HFFc6 (cell line): Measurements from ENCODE around the gene SLC25A25. TPM values are rescaled to one million over a fixed set of nuclear protein-coding genes. Genes with fewer than 3 reads are reported as not detected.

Experiments used
- DNase-seq: peaks from one replicate; pipeline ENCODE4 v3.0.0-alpha.2; 2018
- H3K27ac Mint-ChIP-seq: 2 replicates; pipeline ENCODE4 v1.8.0; 2020; ENCODE audit warnings: mild to moderate bottlenecking, mixed read lengths
- H3K27me3 Mint-ChIP-seq: 2 replicates; pipeline ENCODE4 v1.8.0; 2021; ENCODE audit warnings: mild to moderate bottlenecking, moderate library complexity, mixed read lengths; ENCODE audit not compliant: insufficient read depth
- H3K36me3 Mint-ChIP-seq: 2 replicates; pipeline ENCODE4 v1.8.0; 2021; ENCODE audit warnings: low read depth, mixed read lengths
- H3K4me1 Mint-ChIP-seq: 2 replicates; pipeline ENCODE4 v1.8.0; 2020; ENCODE audit warnings: low read depth, mixed read lengths
- H3K4me3 Mint-ChIP-seq: 2 replicates; pipeline ENCODE4 v1.8.0; 2020; ENCODE audit warnings: mild to moderate bottlenecking, moderate library complexity, mixed read lengths
- H3K9me3 Mint-ChIP-seq: 2 replicates; pipeline ENCODE4 v1.8.0; 2020; ENCODE audit warnings: mild to moderate bottlenecking, mixed read lengths
- CTCF ChIP-seq: fragments of 200-600 bp; sonication (generic); IDR thresholded peaks from 2 replicates; pipeline ENCODE4 v1.5.0; 2021; ENCODE audit warnings: antibody characterized with exemption, mild to moderate bottlenecking
- total RNA-seq, 6 experiments: library from RNA; stranded (reverse); fragmentation: NEBNext Ultra II Directional; extraction: Animal tissue kit (Norgen Biotek cat#: 25700); gene quantifications; 2 replicates in 1 of 6; 3 replicates in 5 of 6; pipeline ENCODE4 v1.2.3, GENCODE V29; 2021

Gene SLC25A25
- total RNA-seq, 6 experiments from 2014 or later: 16.5 to 20.7 (median 18.4) TPM

GRCh38 chr9:128142596-128142995 lies 74.6 kb downstream of the SLC25A25 start:
- peaks cover 7% of the 10 kb centered on the region for H3K4me1 Mint-ChIP-seq
- H3K4me3 Mint-ChIP-seq: no peak overlapping the region
- no peaks in the 10 kb centered on the region for H3K36me3 Mint-ChIP-seq

GRCh38 chr9:128143525-128144238 lies 75.7 kb downstream of the SLC25A25 start:
- no peak for TF ChIP-seq CTCF
- H3K27me3 Mint-ChIP-seq: peaks cover 41% of the 10 kb centered on the region
- no peaks in the 10 kb centered on the region for H3K9me3 Mint-ChIP-seq
- peaks cover 5% of the 10 kb centered on the region for H3K4me1 Mint-ChIP-seq
- no peak overlapping the region for H3K27ac Mint-ChIP-seq
- H3K4me3 Mint-ChIP-seq: no peak overlapping the region
- no peak for DNase-seq
- H3K36me3 Mint-ChIP-seq: no peaks in the 10 kb centered on the region

More at GRCh38 chr9:128142596-128142995, 74.6 kb downstream of the SLC25A25 start:
- Mint-ChIP-seq H3K27me3 (peaks cover 42% of the 10 kb centered on the region), H3K9me3 (no peaks in the 10 kb centered on the region), H3K27ac (no peak overlapping the region)
- DNase-seq: no peak
- no peak for TF ChIP-seq CTCF

GRCh38 chr9:128144239-128145181 lies 76.5 kb downstream of the SLC25A25 start:
- H3K27me3 Mint-ChIP-seq: peaks cover 41% of the 10 kb centered on the region
- no peak for DNase-seq
- H3K4me1 Mint-ChIP-seq: peaks cover 5% of the 10 kb centered on the region
- H3K27ac Mint-ChIP-seq: no peak overlapping the region
- no peaks in the 10 kb centered on the region for H3K9me3 Mint-ChIP-seq
- H3K4me3 Mint-ChIP-seq: no peak overlapping the region
- TF ChIP-seq CTCF: no peak
- H3K36me3 Mint-ChIP-seq: no peaks in the 10 kb centered on the region

- Mint-ChIP-seq H3K36me3 (no peaks in the 10 kb centered on the region), H3K4me1 (peaks cover 5% of the 10 kb centered on the region), H3K4me3 (no peak overlapping the region), H3K27me3 (peaks cover 37% of the 10 kb centered on the region), H3K27ac (no peak overlapping the region), H3K9me3 (no peaks in the 10 kb centered on the region)
- no peak for TF ChIP-seq CTCF
- DNase-seq: no peak
These were observed 77.5 kb downstream of the SLC25A25 start for GRCh38 chr9:128145536-128145935.

GRCh38 chr9:128145951-128146351 lies 77.9 kb downstream of the SLC25A25 start:
- Mint-ChIP-seq H3K4me1 (peaks cover 5% of the 10 kb centered on the region), H3K36me3 (no peaks in the 10 kb centered on the region), H3K27me3 (peaks cover 40% of the 10 kb centered on the region), H3K27ac (no peak overlapping the region), H3K4me3 (no peak overlapping the region), H3K9me3 (no peaks in the 10 kb centered on the region)
- TF ChIP-seq CTCF: no peak
- DNase-seq: no peak
